Upper lobe of right lung (tissue), 1 donor: ENCODE data around the gene PRRG1. TPM values are rescaled to one million over a fixed set of nuclear protein-coding genes. Genes with fewer than 3 reads are reported as not detected.
"Not testable (repeated sequence)": the region's sequence is repeated elsewhere in the genome, so short reads cannot be mapped to it uniquely, and the experiment has no call there.

Experiments used
- ATAC-seq: fragments of 200-7000 bp; cut with Tn5 transposase; one replicate; pipeline ENCODE4 v1.9.1; 2020; ENCODE audit warnings: mild to moderate bottlenecking, moderate library complexity
- DNase-seq: peaks from one replicate; pipeline ENCODE4 v3.0.0-alpha.2; 2020
- H3K27ac ChIP-seq: fragments of 200-600 bp; one replicate; pipeline ENCODE4 v1.8.0; 2022
- H3K27me3 ChIP-seq: fragments of 200-600 bp; one replicate; pipeline ENCODE4 v1.8.0; 2022; ENCODE audit warnings: mild to moderate bottlenecking
- H3K36me3 ChIP-seq: fragments of 200-600 bp; one replicate; pipeline ENCODE4 v1.8.0; 2022
- H3K4me1 ChIP-seq: fragments of 200-600 bp; one replicate; pipeline ENCODE4 v1.8.0; 2022
- H3K4me3 ChIP-seq: fragments of 200-600 bp; one replicate; pipeline ENCODE4 v1.8.0; 2022; ENCODE audit warnings: mild to moderate bottlenecking
- H3K9me3 ChIP-seq: fragments of 200-600 bp; one replicate; pipeline ENCODE4 v1.8.0; 2022
- intact Hi-C: fragments of 100-400 bp; cut with DNase I; formaldehyde crosslinking; loops from one replicate; pipeline ENCODE4 v1.11.0; 2022
- total RNA-seq: library from RNA; stranded (reverse); fragmentation: NEBNext Ultra II Directional; extraction: Animal tissue kit (Norgen Biotek cat#: 25700); gene quantifications from one replicate; pipeline ENCODE4 v1.2.1, GENCODE V29; 2021
- TF ChIP-seq, protein P1 (sequence below): fragments of 200-600 bp; IDR thresholded peaks from one replicate; pipeline ENCODE4 v1.8.0; 2022; ENCODE audit warnings: antibody characterized with exemption
- donor health status: DM: no; HTN: yes; CAD: no; lungs with severe emphysema.

Gene PRRG1
- total RNA-seq, 1 donor from 2014 or later: 16.3 TPM

DNA sequence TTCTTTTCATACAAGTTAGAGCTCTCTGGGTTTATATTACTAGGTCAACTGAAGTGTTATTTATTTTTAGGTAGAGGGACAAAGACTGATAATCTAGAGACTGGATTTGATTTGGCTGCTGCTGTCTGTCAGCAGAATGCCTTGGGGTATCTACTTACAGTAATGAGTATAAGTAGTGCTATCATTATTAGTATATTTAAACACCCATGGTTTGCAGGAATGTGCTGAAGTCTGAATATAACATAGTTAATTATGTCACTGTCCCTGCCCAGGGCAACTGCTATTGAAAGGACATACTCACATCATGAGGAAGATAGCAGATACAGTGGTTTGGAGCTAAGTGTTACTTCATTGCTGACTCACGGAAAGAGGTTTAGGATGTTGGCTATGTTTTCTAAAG is 76.2 kb downstream of the PRRG1 start:
- Histone ChIP-seq H3K27me3 (no peaks in the 10 kb centered on the region), H3K9me3 (no peaks in the 10 kb centered on the region), H3K36me3 (no peaks in the 10 kb centered on the region), H3K4me1 (no peaks in the 10 kb centered on the region), H3K27ac (no peak overlapping the region), H3K4me3 (no peak overlapping the region)
- intact Hi-C loops: no loop called here
- ATAC-seq: no peak
- TF ChIP-seq, protein P1, sequence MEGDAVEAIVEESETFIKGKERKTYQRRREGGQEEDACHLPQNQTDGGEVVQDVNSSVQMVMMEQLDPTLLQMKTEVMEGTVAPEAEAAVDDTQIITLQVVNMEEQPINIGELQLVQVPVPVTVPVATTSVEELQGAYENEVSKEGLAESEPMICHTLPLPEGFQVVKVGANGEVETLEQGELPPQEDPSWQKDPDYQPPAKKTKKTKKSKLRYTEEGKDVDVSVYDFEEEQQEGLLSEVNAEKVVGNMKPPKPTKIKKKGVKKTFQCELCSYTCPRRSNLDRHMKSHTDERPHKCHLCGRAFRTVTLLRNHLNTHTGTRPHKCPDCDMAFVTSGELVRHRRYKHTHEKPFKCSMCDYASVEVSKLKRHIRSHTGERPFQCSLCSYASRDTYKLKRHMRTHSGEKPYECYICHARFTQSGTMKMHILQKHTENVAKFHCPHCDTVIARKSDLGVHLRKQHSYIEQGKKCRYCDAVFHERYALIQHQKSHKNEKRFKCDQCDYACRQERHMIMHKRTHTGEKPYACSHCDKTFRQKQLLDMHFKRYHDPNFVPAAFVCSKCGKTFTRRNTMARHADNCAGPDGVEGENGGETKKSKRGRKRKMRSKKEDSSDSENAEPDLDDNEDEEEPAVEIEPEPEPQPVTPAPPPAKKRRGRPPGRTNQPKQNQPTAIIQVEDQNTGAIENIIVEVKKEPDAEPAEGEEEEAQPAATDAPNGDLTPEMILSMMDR: no peak
- no peak for DNase-seq

DNA sequence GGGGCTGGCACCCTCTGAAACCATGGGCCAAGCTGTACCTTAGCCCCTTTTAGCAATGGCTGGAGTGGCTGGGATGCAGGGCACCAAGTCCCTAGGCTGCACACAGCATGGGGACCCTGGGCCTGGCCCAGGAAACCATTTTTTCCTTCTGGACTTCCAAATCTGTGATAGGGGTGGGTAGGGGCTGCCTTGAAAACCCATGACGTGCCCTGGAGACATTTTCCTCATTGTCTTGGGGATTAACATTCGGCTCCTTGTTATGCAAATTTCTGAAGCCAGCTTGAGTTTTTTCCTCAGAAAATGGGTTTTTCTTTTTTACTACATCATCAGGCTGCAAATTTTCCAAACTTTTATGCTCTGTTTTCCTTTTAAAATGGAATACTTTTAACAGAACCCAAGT is 79.8 kb downstream of the PRRG1 start:
- H3K27ac ChIP-seq, H3K4me1 ChIP-seq, ATAC-seq, H3K36me3 ChIP-seq, DNase-seq, H3K9me3 ChIP-seq, intact Hi-C loops, H3K4me3 ChIP-seq, H3K27me3 ChIP-seq: not testable (repeated sequence)

DNA sequence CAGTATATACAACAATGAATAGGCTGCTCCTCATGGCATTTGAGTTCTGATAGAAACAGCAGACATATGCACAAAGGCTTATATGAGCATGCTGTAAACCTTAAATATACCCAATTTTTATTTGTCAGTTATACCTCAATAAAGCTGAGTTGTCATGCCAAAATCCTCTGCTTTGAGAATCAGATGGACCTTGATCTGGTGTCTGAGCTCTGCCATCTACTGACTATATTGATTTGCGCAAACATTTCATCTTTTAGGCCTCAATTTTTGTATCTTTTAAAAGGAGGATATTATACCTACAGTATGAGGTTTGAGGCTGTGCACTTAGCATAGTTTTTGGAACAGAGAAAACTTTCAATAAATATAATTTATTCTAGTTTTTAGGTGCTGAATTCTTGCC is 85.2 kb downstream of the PRRG1 start:
- DNase-seq: no peak
- H3K9me3 ChIP-seq: no peaks in the 10 kb centered on the region

DNA sequence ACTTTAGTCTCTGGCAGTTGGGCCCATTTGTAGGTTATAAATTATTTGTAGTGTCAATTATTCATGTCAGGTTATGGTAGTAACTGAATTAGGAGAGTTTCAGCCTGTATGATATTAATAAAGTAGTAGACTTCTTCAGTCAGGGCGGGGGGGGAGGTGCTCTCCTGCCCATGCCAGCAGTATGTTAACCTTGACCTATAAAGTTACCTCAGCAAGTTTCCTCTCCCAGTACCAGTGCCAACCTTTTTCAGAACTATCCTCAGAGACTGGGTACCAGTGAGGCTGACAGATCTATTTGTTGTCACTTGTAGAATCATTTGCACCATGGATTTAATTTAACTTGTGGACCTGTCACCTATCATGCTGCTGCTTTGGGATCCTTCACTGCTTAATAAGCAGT is 88.0 kb downstream of the PRRG1 start:
- H3K4me1 ChIP-seq: no peaks in the 10 kb centered on the region

More for the DNA sequence above, 85.2 kb downstream of the PRRG1 start:
- Histone ChIP-seq H3K4me3 (no peak overlapping the region), H3K27me3 (no peaks in the 10 kb centered on the region), H3K36me3 (no peaks in the 10 kb centered on the region), H3K4me1 (no peaks in the 10 kb centered on the region), H3K27ac (no peak overlapping the region)
- TF ChIP-seq, protein P1: no peak
- intact Hi-C loops: no loop called here
- ATAC-seq: no peak

DNA sequence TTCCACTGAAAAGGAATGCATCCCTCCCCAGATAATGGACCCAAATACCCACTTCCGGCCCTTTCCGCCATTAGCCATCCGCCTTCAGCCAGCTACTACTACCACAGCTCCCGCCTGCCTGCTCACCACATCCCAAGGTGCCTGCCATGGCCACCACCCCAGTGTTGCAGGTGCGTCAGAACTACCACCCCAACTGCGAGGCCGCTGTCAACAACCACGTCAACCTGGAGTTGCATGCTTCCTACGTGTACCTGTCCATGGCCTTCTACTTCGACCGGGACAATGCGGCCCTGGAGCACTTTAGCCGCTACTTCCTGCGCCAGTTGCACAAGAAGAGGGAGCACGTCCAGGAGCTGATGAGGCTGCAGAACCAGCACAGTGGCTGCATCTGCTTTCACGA is 92.2 kb downstream of the PRRG1 start:
- Histone ChIP-seq H3K27me3 (no peaks in the 10 kb centered on the region), H3K4me1 (no peaks in the 10 kb centered on the region), H3K4me3 (no peak overlapping the region), H3K27ac (no peak overlapping the region), H3K9me3 (no peaks in the 10 kb centered on the region), H3K36me3 (no peaks in the 10 kb centered on the region)
- intact Hi-C loops: no loop called here
- TF ChIP-seq, protein P1: no peak
- no peak for DNase-seq
- no peak for ATAC-seq

More for the DNA sequence above, 88.0 kb downstream of the PRRG1 start:
- H3K36me3 ChIP-seq: no peaks in the 10 kb centered on the region
- TF ChIP-seq, protein P1: no peak
- intact Hi-C loops: no loop called here
- DNase-seq (no peak), ATAC-seq (no peak)
- no peaks in the 10 kb centered on the region for H3K9me3 ChIP-seq
- no peaks in the 10 kb centered on the region for H3K27me3 ChIP-seq
- no peak overlapping the region for H3K27ac ChIP-seq
- no peak overlapping the region for H3K4me3 ChIP-seq

DNA sequence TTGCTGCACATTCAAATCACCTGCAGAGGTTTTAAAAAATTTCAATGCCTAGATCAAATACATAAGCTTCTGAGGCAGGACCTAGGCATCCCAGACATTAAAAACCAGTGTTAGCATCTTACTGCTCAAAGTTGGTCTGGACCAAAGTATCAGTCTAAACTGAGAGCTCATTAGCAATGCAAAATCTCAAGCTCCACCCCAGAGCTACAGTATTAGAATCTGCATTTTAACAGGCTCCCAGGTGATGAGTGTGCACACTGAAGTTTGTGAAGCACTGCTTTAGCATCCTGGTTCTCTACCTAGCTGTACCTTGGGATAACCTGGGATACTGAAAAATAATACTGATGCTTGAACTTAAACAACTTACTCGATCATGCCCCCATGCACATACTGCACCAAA is 96.0 kb downstream of the PRRG1 start:
- H3K9me3 ChIP-seq: no peaks in the 10 kb centered on the region
- H3K36me3 ChIP-seq: no peaks in the 10 kb centered on the region
- no peak for DNase-seq
- no peaks in the 10 kb centered on the region for H3K4me1 ChIP-seq
- H3K4me3 ChIP-seq: no peak overlapping the region
- no peak for ATAC-seq
- intact Hi-C loops: no loop called here
- no peak overlapping the region for H3K27ac ChIP-seq
- H3K27me3 ChIP-seq: no peaks in the 10 kb centered on the region
- TF ChIP-seq, protein P1: no peak
